Fibroblast of lung (primary cell): Measurements from ENCODE around the gene SAMSN1. TPM values are rescaled to one million over a fixed set of nuclear protein-coding genes. Genes with fewer than 3 reads are reported as not detected.

Experiments
- DNase-seq, 2 donors: peaks; one replicate each; pipeline versions ENCODE4 v3.0.0 to v3.0.0-alpha.2; 2010; ENCODE audit warnings: low read depth in 2 of 2
- H2AFZ ChIP-seq: 2 replicates; pipeline ENCODE4 v1.5.1; 2012; ENCODE audit warnings: low read length, control low read depth, inconsistent platforms
- H3K27ac ChIP-seq: 2 replicates; pipeline ENCODE4 v1.5.1; 2011; ENCODE audit warnings: low read length, control low read depth; ENCODE audit not compliant: insufficient read depth
- H3K27me3 ChIP-seq: 2 replicates; pipeline ENCODE4 v1.5.1; 2011; ENCODE audit warnings: mild to moderate bottlenecking, low read length; ENCODE audit not compliant: control insufficient read depth, insufficient read depth
- H3K36me3 ChIP-seq: 2 replicates; pipeline ENCODE4 v1.5.1; 2011; ENCODE audit warnings: low read length; ENCODE audit not compliant: control insufficient read depth, insufficient read depth
- H3K4me1 ChIP-seq: 2 replicates; pipeline ENCODE4 v1.5.1; 2011; ENCODE audit warnings: low read length; ENCODE audit not compliant: control insufficient read depth, insufficient read depth; ENCODE audit errors: extremely low read depth
- H3K4me2 ChIP-seq: 2 replicates; pipeline ENCODE4 v1.5.1; 2011; ENCODE audit warnings: low read length, control low read depth; ENCODE audit not compliant: insufficient read depth; ENCODE audit errors: extremely low read depth
- H3K4me3 ChIP-seq, 4 experiments: fragments of 200-600 bp in 1 of 4; sonication (generic) in 1 of 4; replicated peaks in 1 of 4; 2 replicates each; pipeline ENCODE4 v1.5.1; 2011 to 2016; ENCODE audit warnings: low read length in 4 of 4, low read depth in 3 of 4, mild to moderate bottlenecking in 3 of 4, control low read depth in 2 of 4, inconsistent platforms in 1 of 4, mixed read lengths in 1 of 4; ENCODE audit not compliant: insufficient read depth in 1 of 4; ENCODE audit errors: control extremely low read depth in 1 of 4
- H3K79me2 ChIP-seq: 2 replicates; pipeline ENCODE4 v1.5.1; 2012; ENCODE audit warnings: mild to moderate bottlenecking, low read length, inconsistent platforms; ENCODE audit not compliant: control insufficient read depth, insufficient read depth
- H3K9ac ChIP-seq: 2 replicates; pipeline ENCODE4 v1.5.1; 2011; ENCODE audit warnings: mild to moderate bottlenecking, low read length, control low read depth; ENCODE audit not compliant: insufficient read depth
- H3K9me3 ChIP-seq: 2 replicates; pipeline ENCODE4 v1.5.1; 2012; ENCODE audit warnings: low read depth, low read length; ENCODE audit not compliant: control insufficient read depth, insufficient read depth
- H4K20me1 ChIP-seq: 2 replicates; pipeline ENCODE4 v1.5.1; 2011; ENCODE audit warnings: low read length; ENCODE audit not compliant: control insufficient read depth, insufficient read depth; ENCODE audit errors: extremely low read depth
- EZH2 ChIP-seq: IDR thresholded peaks from 2 replicates; pipeline ENCODE4 v1.5.1; 2012; ENCODE audit warnings: low read length, control low read depth, mild to moderate bottlenecking; ENCODE audit errors: missing control alignments
- polyA plus RNA-seq, 2 donors: library from polyadenylated mRNA; depleted of rRNA in 1 of 2; stranded (reverse) in 1 of 2; unstranded in 1 of 2; fragments of >200 nt; gene quantifications; 2 replicates each; pipeline ENCODE4 v1.2.1, GENCODE V29; 2011 to 2012; ENCODE audit warnings: missing spikeins in 1 of 2
- total RNA-seq: library from RNA; depleted of rRNA; stranded (reverse); fragments of >200 nt; gene quantifications from 2 replicates; pipeline ENCODE4 v1.2.1, GENCODE V29; 2014
- TF ChIP-seq, protein P1 (sequence below), 2 donors: IDR thresholded peaks in 1 of 2; conservative IDR thresholded peaks in 1 of 2; 1 replicate in 1 of 2; 2 replicates in 1 of 2; pipeline ENCODE4 v1.5.1; 2011 to 2012; ENCODE audit warnings: low read length in 2 of 2, control low read depth in 1 of 2, inconsistent platforms in 1 of 2, low read depth in 1 of 2, mild to moderate bottlenecking in 1 of 2

The SAMSN1 gene
- total and polyA plus RNA-seq, 2 donors (not counting 1 experiment from before 2014, with no cell fraction given) = not detected

DNA sequence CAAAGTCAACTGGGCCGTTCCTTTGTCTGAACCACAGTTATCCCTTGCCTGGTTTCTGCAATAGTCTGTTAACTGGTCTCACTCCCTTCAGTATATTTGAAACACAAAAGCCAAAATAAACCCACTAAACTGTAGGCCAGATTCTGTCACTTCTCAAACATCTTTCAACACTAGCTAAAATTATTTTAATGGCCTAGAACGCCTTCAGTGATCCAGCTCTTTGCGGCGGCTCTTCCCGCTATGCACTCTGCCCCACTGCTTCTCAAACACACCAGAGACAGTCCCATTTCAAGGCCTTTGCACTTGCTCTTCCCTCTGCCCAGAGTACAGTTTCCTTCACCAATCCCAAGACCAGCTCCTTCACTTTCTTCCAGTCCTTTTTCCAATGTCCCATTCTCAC is 9.2 kb downstream of the SAMSN1 start:
- no peak overlapping the region for H3K4me2 ChIP-seq
- H3K27ac ChIP-seq = no peak overlapping the region
- no peaks in the 10 kb centered on the region for H3K27me3 ChIP-seq
- H3K4me1 ChIP-seq = no peaks in the 10 kb centered on the region
- no peaks in the 10 kb centered on the region for H3K79me2 ChIP-seq
- no peak overlapping the region for H3K9ac ChIP-seq
- H3K4me3 ChIP-seq = no peak overlapping the region
- H3K36me3 ChIP-seq = no peaks in the 10 kb centered on the region
- no peaks in the 10 kb centered on the region for H4K20me1 ChIP-seq
- TF ChIP-seq, protein P1, sequence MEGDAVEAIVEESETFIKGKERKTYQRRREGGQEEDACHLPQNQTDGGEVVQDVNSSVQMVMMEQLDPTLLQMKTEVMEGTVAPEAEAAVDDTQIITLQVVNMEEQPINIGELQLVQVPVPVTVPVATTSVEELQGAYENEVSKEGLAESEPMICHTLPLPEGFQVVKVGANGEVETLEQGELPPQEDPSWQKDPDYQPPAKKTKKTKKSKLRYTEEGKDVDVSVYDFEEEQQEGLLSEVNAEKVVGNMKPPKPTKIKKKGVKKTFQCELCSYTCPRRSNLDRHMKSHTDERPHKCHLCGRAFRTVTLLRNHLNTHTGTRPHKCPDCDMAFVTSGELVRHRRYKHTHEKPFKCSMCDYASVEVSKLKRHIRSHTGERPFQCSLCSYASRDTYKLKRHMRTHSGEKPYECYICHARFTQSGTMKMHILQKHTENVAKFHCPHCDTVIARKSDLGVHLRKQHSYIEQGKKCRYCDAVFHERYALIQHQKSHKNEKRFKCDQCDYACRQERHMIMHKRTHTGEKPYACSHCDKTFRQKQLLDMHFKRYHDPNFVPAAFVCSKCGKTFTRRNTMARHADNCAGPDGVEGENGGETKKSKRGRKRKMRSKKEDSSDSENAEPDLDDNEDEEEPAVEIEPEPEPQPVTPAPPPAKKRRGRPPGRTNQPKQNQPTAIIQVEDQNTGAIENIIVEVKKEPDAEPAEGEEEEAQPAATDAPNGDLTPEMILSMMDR (conservative IDR thresholded peaks at IDR 0.05 in 1 of 2, IDR thresholded peaks at IDR 0.05 in 1 of 2; ENCODE audit: low read depth in 1 of 2, low read length in 2 of 2) = no peak
- no peak for DNase-seq
- no peak overlapping the region for H2AFZ ChIP-seq
- H3K9me3 ChIP-seq = no peaks in the 10 kb centered on the region

DNA sequence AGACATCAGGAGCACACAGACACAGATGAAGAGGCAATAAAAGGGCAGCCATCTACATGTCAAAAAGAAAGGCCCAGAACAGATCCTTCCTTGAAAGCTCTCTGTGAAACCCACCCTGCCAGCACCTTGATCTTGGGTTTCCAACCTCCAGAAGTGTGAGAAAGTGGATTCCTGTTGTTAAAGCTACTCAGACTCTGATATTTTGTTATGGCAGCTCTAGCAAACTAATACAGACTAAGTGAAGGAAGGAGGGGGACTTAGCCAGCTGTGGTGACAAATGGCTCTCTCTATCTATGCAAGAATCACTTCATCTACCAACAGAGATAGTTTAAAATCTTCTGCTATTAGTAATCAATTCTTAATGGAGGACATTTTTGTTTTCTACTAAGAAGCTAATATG is 10.4 kb downstream of the SAMSN1 start:
- no peaks in the 10 kb centered on the region for H4K20me1 ChIP-seq
- TF ChIP-seq, protein P1 (conservative IDR thresholded peaks at IDR 0.05 in 1 of 2, IDR thresholded peaks at IDR 0.05 in 1 of 2; ENCODE audit: low read depth in 1 of 2, low read length in 2 of 2) = no peak
- TF ChIP-seq EZH2 = no peak
- no peak overlapping the region for H3K27ac ChIP-seq
- no peaks in the 10 kb centered on the region for H3K27me3 ChIP-seq
- no peak overlapping the region for H3K9ac ChIP-seq
- H3K9me3 ChIP-seq = no peaks in the 10 kb centered on the region
- H3K4me3 ChIP-seq = no peak overlapping the region
- H3K36me3 ChIP-seq = no peaks in the 10 kb centered on the region
- DNase-seq = no peak
- H3K4me2 ChIP-seq = no peak overlapping the region
- no peaks in the 10 kb centered on the region for H3K4me1 ChIP-seq
- no peak overlapping the region for H2AFZ ChIP-seq
- no peaks in the 10 kb centered on the region for H3K79me2 ChIP-seq

GRCh38 chr21:14533499-14534428 is 12.4 kb downstream of the SAMSN1 start:
- no peak overlapping the region for H2AFZ ChIP-seq
- no peak overlapping the region for H3K4me2 ChIP-seq
- TF ChIP-seq EZH2 = no peak
- TF ChIP-seq, protein P1 (conservative IDR thresholded peaks at IDR 0.05 in 1 of 2, IDR thresholded peaks at IDR 0.05 in 1 of 2; ENCODE audit: low read depth in 1 of 2, low read length in 2 of 2) = no peak
- no peaks in the 10 kb centered on the region for H4K20me1 ChIP-seq
- no peaks in the 10 kb centered on the region for H3K79me2 ChIP-seq
- H3K9ac ChIP-seq = no peak overlapping the region
- H3K4me1 ChIP-seq = no peaks in the 10 kb centered on the region
- no peaks in the 10 kb centered on the region for H3K27me3 ChIP-seq
- peak; percentile 29 to 54 for DNase-seq
- H3K9me3 ChIP-seq = no peaks in the 10 kb centered on the region
- no peak overlapping the region for H3K4me3 ChIP-seq
- H3K27ac ChIP-seq = no peak overlapping the region
- no peaks in the 10 kb centered on the region for H3K36me3 ChIP-seq
